ENCODE data around the gene RPL35. TPM values are rescaled to one million over a fixed set of nuclear protein-coding genes. Genes with fewer than 3 reads are reported as not detected.

The RPL35 gene
- total RNA-seq, 3 donors from 2014 or later: 2,475 to 3,579 (median 2,566) TPM

- no peaks in the 10 kb centered on the region for H3K27me3 ChIP-seq
- peak overlapping the region; percentile 97 to 99 (median 97) for H3K4me3 ChIP-seq
- H3K27ac ChIP-seq: peak overlapping the region; percentile 97 to 98
- H3K4me1 ChIP-seq: peaks cover 4 to 17% of the 10 kb centered on the region in 2 donors
- intact Hi-C loops (cut with DNase I; ENCODE audit: low total_unique reads): no loop called here
- no peaks in the 10 kb centered on the region for H3K9me3 ChIP-seq
- no peaks in the 10 kb centered on the region for H3K36me3 ChIP-seq
- no peak for DNase-seq (ENCODE audit: low spot score in 2 of 2)
- TF ChIP-seq POLR2AphosphoS5 (IDR thresholded peaks at IDR 0.05) (no peak), POLR2A (IDR thresholded peaks at IDR 0.05) (no peak), CTCF (IDR thresholded peaks at IDR 0.05) (no peak)
Measured at GRCh38 chr9:124870723-124871122, 9.0 kb upstream of the RPL35 start.

DNA sequence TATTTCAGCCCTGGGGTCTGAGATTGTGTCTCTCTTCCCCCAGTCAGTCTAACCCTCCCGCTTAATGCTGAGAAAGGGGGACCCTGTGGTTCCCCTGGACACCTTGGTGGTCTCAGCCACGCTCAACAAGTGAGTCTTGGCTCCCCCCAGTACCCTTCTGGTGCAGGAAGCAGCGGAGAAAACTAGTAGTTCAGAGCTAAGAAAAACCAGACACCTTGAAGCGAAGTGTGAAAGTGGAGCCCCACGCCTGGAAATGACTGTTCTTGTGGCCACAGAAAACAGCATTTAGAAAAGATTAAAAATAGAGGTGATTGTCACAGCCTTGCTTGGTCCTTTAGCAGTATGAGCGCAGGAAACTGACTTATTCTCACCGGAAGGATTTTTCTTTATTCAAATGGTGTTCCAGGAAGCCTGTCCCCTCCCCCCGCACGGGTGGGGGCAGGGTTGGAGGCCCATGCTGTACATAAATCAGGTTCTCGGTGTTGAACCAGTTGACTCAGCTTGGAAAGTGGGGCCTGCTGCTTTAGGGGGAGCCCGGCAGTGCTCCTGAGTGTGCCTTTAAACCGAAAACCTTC is 8.3 kb upstream of the RPL35 start:
- Histone ChIP-seq H3K9me3 (no peaks in the 10 kb centered on the region), H3K4me3 (peak overlapping the region; percentile 97 to 99 (median 97)), H3K4me1 (peaks cover 4 to 17% of the 10 kb centered on the region in 2 donors), H3K27ac (peak overlapping the region; percentile 97 to 98), H3K36me3 (no peaks in the 10 kb centered on the region), H3K27me3 (no peaks in the 10 kb centered on the region)
- intact Hi-C loops (cut with DNase I; ENCODE audit: low total_unique reads): no loop called here
- no peak for DNase-seq (ENCODE audit: low spot score in 2 of 2)
- no peak for TF ChIP-seq CTCF (IDR thresholded peaks at IDR 0.05)
- TF ChIP-seq POLR2AphosphoS5 (IDR thresholded peaks at IDR 0.05): no peak

- Histone ChIP-seq H3K4me3 (peak overlapping the region; percentile 97 to 99 (median 97)), H3K9me3 (no peaks in the 10 kb centered on the region), H3K27ac (peak overlapping the region; percentile 97 to 98), H3K27me3 (no peaks in the 10 kb centered on the region), H3K36me3 (no peaks in the 10 kb centered on the region), H3K4me1 (peaks cover 4 to 17% of the 10 kb centered on the region in 2 donors)
- no peak for DNase-seq (ENCODE audit: low spot score in 2 of 2)
- intact Hi-C loops (cut with DNase I; ENCODE audit: low total_unique reads): no loop called here
- TF ChIP-seq POLR2A (IDR thresholded peaks at IDR 0.05): no peak
- no peak for TF ChIP-seq CTCF (IDR thresholded peaks at IDR 0.05)
- no peak for TF ChIP-seq POLR2AphosphoS5 (IDR thresholded peaks at IDR 0.05)
Measured at GRCh38 chr9:124869466-124869985, 7.8 kb upstream of the RPL35 start.

GRCh38 chr9:124868511-124869465 is 7.0 kb upstream of the RPL35 start:
- intact Hi-C loops (cut with DNase I; ENCODE audit: low total_unique reads): no loop called here
- H3K9me3 ChIP-seq: no peaks in the 10 kb centered on the region
- no peaks in the 10 kb centered on the region for H3K27me3 ChIP-seq
- H3K36me3 ChIP-seq: no peaks in the 10 kb centered on the region
- H3K4me3 ChIP-seq: peak overlapping the region; percentile 97 to 99 (median 97)
- H3K4me1 ChIP-seq: peaks cover 4 to 17% of the 10 kb centered on the region in 2 donors
- TF ChIP-seq CTCF (IDR thresholded peaks at IDR 0.05) (no peak), POLR2A (IDR thresholded peaks at IDR 0.05) (peak; percentile 86), POLR2AphosphoS5 (IDR thresholded peaks at IDR 0.05) (peak; percentile 87 to 95 (median 91))
- peak overlapping the region; percentile 97 to 98 for H3K27ac ChIP-seq
- DNase-seq (ENCODE audit: low spot score in 2 of 2): peak; percentile 84 to 86
